HG03135 (cell line): Measurements from ENCODE around the gene PRSS48.
"Not testable (repeated sequence)": the region's sequence is repeated elsewhere in the genome, so short reads cannot be mapped to it uniquely, and the experiment has no call there.

Source experiments
- ATAC-seq: cut with Tn5 transposase; IDR thresholded peaks from one replicate; pipeline ENCODE4 v1.9.1; 2021; ENCODE audit warnings: mild to moderate bottlenecking, moderate library complexity; ENCODE audit not compliant: unreplicated experiment

PRSS48 gene

GRCh38 chr4:151259752-151260151 is 17.2 kb upstream of the PRSS48 start:
- no peak for ATAC-seq

- no peak for ATAC-seq
Measured at GRCh38 chr4:151260526-151260925, 16.4 kb upstream of the PRSS48 start.

GRCh38 chr4:151263455-151263854 is 13.5 kb upstream of the PRSS48 start:
- no peak for ATAC-seq

DNA sequence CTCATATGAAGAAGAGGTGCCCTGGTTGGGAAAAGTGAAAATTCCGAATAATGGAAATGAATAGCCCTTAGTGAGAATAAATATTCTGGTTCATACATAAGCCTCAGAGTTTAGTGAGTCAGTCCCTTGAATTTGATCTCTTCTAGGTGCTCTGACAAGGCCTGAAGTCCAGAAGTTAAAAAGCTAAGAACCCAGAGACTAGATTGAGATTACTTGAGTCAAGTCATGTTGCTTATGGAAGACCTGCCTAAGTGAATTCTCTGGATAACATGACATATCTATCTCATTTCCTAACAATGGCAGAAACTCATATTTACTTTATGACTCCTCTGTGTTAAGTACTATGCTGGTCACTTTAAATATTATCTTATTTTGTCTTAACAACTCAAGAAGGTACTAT is 10.5 kb upstream of the PRSS48 start:
- ATAC-seq = no peak

DNA sequence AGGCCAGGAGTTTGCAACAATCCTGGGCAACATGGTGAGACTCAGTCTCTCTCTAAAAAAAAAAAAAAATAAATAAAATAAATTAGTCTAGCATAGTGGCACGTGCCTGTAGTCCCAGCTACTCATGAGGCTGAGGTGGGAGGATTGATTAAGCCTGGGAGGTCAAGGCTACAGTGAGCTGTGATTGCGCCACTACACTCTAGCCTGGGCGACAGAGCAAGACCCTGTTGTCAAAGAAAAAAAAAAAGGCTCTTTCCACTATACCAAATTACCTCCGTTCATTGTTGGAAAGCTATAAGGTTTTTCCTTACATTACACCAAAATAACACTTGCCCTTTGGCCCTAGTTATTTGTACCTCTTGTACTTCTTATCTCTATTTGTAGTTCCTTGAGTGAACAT is 9.9 kb upstream of the PRSS48 start:
- no peak for ATAC-seq

GRCh38 chr4:151267822-151268535 is 9.0 kb upstream of the PRSS48 start:
- ATAC-seq = no peak

DNA sequence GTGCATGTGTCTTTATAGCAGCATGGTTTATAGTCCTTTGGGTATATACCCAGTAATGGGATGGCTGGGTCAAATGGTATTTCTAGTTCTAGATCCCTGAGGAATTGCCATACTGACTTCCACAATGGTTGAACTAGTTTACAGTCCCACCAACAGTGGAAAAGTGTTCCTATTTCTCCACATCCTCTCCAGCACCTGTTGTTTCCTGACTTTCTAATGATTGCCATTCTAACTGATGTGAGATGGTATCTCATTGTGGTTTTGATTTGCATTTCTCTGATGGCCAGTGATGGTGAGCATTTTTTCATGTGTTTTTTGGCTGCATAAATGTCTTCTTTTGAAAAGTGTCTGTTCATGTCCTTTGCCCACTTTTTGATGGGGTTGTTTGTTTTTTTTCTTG is 8.1 kb upstream of the PRSS48 start:
- ATAC-seq = not testable (repeated sequence)

DNA sequence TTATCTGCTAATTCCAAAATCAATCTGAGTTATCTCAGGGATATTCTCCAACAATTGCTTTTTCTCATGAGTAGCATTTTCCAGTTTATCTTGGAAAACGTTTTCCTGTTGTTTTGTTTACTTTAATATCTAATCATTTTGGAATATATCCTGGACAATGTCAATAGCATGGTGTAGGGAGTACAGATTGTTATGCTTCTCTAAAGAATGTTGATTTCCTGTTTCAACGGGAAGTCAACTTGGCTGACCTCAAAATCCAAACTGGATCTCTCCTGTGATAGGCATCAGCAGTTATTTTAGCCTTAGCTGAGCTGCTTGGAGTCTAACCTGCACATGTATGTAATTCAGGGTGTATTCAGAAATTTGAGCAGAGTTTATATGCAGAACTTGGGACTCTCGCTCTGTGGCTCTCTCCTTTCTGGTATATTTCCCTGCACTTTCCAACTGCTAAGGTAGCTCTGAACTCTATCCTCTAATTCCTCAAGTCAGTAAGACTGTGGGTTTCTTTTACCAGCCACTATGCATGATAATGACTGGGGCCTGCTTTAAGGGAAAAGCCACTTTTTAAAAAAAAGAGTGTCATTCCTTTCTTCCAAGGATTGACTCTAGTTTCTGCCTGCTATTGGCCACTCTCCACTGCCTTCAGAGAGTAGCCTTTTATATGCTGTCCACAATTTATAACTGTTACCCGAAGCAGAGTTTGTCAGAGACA is 7.7 kb downstream of the PRSS48 start:
- ATAC-seq = no peak

DNA sequence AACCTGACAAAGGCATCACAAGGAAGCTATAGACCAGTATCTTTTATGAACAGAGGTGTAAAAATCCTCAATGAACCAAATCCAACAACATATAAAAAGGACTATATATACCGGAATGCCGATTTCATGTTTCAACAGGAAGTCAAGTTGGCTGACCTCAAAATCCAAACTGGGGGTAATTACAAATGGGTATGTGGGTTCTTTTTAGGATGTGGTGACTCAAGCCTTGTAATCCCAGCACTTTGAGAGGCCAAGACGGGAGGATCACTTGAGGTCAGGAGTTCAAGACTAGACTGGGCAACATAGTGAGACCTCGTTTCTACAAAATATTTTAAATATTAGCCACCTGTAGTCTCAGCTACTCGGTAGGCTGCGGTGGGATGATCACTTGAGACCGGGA is 10.4 kb downstream of the PRSS48 start:
- ATAC-seq = no peak

DNA sequence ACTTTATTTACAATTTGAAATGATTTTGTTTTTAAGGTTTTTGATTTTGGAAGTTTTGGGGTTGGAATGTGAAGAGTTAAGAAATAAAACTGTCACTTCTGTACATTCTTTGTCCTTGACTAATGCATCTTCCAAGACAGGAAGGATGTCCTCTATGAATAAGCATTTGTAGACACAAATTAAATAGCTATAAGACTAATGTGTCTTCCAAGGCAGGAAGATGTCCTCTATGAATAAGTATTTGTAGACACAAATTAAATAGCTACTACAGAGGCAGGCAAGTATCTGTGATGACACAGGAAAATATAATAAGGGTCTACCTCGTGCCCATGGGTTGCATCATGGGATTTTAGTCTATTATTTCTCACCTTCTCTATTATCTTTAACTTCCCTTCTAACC is 14.5 kb downstream of the PRSS48 start:
- ATAC-seq = no peak

DNA sequence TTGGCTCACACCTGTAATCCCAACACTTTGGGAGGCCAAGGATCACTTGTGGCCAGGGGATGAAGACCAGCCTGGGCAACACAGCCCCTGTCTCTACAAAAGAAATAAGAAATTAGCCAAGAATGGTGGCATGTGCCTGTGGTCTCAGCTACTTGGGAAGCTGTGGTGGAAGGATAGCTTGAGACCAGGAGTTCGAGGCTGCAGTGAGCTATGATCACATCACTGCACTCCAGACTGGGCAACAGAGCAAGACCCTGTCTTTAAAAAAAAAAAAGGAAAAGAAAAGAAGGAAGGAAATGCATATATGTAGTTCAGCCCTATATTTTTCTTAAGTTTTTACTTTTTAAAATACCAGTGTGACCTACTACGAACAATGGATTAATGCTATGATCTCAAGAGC is 15.1 kb downstream of the PRSS48 start:
- no peak for ATAC-seq

DNA sequence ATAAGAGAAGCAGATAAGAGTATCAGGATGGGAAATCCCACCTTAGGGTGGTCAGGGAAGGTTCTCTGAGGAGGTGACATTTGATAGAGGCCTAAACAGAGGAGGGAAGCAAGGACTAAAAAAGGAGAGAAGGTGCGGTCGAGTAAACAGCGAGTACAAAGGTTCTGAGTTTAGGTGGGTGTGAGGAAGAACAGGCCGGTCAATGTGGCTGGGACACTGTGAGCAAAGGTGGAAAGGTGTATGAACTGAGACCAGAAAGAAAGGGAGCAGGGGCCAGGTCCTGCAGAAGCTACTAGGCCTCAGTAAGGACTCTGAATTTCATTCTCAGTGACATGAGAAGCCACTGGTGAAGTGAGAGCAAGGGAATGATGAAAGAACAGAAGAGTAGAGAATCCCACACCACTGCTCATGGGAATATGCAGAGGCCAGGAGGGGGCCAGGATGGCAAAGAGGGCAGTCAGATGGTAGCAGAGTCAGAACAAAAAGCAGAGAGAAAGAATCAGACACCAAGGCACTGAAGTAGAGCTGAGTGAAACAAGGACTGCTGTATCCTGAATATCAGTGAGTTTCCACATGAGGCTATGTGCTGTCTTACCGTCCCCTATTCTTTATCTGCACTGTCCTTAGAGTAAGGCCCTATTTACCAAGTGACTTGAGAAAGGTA is 18.0 kb downstream of the PRSS48 start:
- no peak for ATAC-seq

GRCh38 chr4:151296227-151296626 is 19.3 kb downstream of the PRSS48 start:
- no peak for ATAC-seq

DNA sequence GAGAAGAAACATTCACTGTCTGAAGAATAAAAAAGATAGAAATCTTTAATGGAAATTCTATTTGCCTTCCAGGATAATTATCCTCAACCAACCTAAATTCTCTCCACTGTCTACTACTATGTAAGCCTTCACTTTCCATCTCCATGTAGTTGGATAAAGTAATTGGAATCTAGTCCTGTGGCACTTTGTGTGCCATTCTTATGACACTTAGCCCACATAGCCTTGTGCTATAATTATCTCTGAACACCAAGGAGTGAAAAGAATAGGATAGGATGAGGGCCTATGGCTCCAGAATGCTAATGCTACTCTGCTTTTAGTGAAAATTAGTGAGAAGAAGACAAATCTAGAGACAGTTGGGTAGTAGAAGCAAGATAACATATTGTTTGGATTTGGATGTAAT is 20.2 kb downstream of the PRSS48 start:
- no peak for ATAC-seq

DNA sequence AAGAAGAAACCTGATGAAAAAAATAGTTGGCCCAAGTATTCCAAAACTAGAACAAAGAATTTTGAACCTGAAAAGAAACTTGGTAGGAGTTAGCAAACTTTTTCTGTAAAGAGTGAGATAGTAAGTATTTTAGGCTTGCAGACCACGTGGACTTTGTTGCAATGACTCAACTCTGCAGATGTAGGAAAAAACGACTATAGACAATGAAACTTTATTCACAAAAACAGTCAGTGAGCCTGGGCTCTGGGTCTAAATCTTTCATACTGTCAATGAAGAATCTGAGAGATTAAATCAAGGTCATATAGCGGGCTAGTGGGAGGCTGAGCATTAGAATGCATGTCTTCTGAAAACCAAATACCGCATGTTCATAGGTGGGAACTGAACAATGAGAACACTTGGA is 25.5 kb downstream of the PRSS48 start:
- no peak for ATAC-seq

DNA sequence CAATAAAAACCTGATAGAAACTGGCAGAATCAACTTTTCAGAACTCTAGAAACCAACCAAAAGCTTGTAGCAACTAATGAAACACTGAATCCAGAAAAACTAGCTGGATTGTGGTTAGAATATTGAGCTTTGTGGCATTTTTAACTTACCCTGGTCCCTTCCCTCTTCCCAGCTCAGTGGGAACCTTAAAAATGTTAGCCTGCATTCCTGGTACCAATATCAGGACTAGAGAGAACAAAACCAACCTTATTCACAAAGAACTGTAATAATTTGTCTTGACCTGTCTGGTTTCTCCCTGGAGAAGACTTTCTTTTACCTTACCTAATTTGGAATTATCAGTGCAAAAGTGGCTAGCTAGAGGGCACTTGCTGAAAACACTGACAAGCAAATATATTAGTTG is 27.3 kb downstream of the PRSS48 start:
- no peak for ATAC-seq

DNA sequence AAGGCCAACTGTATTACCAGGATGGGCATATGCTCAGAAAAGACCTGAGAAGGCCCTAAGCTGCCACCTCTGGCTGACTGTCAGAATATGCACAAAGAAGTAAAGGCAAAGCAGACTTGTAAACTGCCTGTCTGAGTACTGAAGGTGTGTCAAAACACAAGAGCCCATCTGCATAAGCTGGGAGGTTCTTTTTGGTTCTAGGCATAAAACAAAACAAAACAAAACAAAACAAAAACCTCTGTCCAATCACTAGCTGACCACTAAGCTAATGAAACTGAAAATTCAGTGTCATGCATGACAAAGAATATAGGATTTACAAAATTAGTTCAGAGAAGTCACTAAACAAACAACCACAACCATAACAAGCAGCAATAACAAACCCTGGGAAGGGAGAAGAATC is 27.8 kb downstream of the PRSS48 start:
- peak; percentile 91 for ATAC-seq

- no peak for ATAC-seq
Measured at GRCh38 chr4:151310124-151310728, 33.3 kb downstream of the PRSS48 start.

DNA sequence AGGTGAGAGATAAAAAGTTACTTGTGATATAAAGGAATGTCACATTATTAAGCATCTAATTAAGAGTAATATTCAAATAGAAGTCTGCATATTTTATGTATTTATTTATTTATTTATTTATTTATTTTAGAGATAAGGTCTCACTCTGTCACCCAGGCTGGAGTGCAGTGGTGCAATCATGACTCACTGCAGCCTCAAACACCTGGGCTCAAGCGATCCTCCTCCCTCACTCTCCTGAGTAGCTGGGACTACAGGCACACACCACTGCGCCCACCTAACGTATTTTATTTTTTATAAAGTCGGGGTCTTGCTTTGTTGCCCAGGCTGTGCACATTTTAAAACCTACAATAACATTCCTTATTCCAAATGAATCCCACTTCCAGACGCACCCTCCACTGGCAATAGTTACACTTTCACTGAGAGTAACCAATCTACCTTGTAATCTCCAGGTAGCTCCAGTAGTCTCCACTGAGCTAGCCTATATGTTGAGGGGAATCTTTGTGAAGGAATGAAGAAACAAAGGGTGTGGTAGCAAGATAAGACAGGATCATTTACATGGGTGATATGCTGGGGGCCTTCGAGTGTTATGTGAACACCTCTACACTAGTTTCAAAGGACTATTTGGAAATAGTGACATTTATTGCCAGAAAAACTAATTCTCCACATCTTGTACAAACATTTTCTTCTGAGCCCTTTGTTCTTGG is 36.5 kb downstream of the PRSS48 start:
- ATAC-seq = no peak

DNA sequence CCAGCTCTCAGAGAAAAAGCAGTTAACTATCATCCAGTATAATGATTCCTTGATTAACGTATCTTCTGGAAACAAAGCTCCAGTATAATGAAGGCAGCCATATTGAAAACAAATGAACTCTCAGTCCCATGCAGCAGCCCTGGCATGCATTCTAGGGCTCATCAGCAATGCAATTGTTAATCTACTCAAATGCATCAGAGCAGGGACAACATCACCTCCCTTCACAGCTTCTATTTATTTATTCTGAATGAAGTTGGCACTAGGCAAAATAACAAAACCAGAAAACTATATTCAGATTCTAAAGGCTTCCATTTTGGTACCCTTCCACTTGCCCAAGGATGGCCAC is 37.0 kb downstream of the PRSS48 start:
- ATAC-seq = no peak

- no peak for ATAC-seq
Measured at GRCh38 chr4:151314479-151314878, 37.5 kb downstream of the PRSS48 start.
